GDM1 (cell line): Measurements from ENCODE around the gene SMAD7.

Source experiments
- DNase-seq: peaks from one replicate; lab custom pipeline; 2025; lab: John Stamatoyannopoulos, UW

Gene SMAD7

GRCh38 chr18:48914581-48915251, 36.0 kb downstream of the SMAD7 start:
- no peak for DNase-seq

- no peak for DNase-seq
Measured at GRCh38 chr18:48913775-48914174, 37.0 kb downstream of the SMAD7 start.

- no peak for DNase-seq
Measured at GRCh38 chr18:48913201-48913600, 37.6 kb downstream of the SMAD7 start.

GRCh38 chr18:48910972-48911545, 39.7 kb downstream of the SMAD7 start:
- no peak for DNase-seq

- DNase-seq = no peak
Measured at GRCh38 chr18:48909721-48910120, 41.0 kb downstream of the SMAD7 start.

GRCh38 chr18:48908916-48909315, 41.8 kb downstream of the SMAD7 start:
- DNase-seq = no peak

GRCh38 chr18:48905513-48905912, 45.3 kb downstream of the SMAD7 start:
- no peak for DNase-seq

- DNase-seq = no peak
Measured at GRCh38 chr18:48904847-48905394, 45.8 kb downstream of the SMAD7 start.

- no peak for DNase-seq
Measured at GRCh38 chr18:48904091-48904490, 46.7 kb downstream of the SMAD7 start.

- no peak for DNase-seq
Measured at GRCh38 chr18:48902856-48903601, 47.7 kb downstream of the SMAD7 start.

GRCh38 chr18:48902023-48902855, 48.5 kb downstream of the SMAD7 start:
- DNase-seq = peak; percentile 51

- no peak for DNase-seq
Measured at GRCh38 chr18:48901145-48902022, 49.4 kb downstream of the SMAD7 start.

GRCh38 chr18:48900469-48900868, 50.3 kb downstream of the SMAD7 start:
- no peak for DNase-seq

- DNase-seq = no peak
Measured at GRCh38 chr18:48899558-48900174, 51.1 kb downstream of the SMAD7 start.

GRCh38 chr18:48898521-48898920, 52.2 kb downstream of the SMAD7 start:
- no peak for DNase-seq

- no peak for DNase-seq
Measured at GRCh38 chr18:48897531-48897930, 53.2 kb downstream of the SMAD7 start.

- DNase-seq = peak; percentile 90
Measured at GRCh38 chr18:48896875-48897511, 53.8 kb downstream of the SMAD7 start.

GRCh38 chr18:48896326-48896874, 54.4 kb downstream of the SMAD7 start:
- DNase-seq = no peak

- DNase-seq = no peak
Measured at GRCh38 chr18:48894799-48895346, 55.9 kb downstream of the SMAD7 start.
